Upper lobe of right lung (tissue), 1 donor: ENCODE data around the gene TMEM161A. TPM values are rescaled to one million over a fixed set of nuclear protein-coding genes. Genes with fewer than 3 reads are reported as not detected.

Experiments
- ATAC-seq: fragments of 200-7000 bp; cut with Tn5 transposase; one replicate; pipeline ENCODE4 v1.9.1; 2020; ENCODE audit warnings: mild to moderate bottlenecking, moderate library complexity
- DNase-seq: peaks from one replicate; pipeline ENCODE4 v3.0.0-alpha.2; 2020
- H3K27ac ChIP-seq: fragments of 200-600 bp; one replicate; pipeline ENCODE4 v1.8.0; 2022
- H3K27me3 ChIP-seq: fragments of 200-600 bp; one replicate; pipeline ENCODE4 v1.8.0; 2022; ENCODE audit warnings: mild to moderate bottlenecking
- H3K36me3 ChIP-seq: fragments of 200-600 bp; one replicate; pipeline ENCODE4 v1.8.0; 2022
- H3K4me1 ChIP-seq: fragments of 200-600 bp; one replicate; pipeline ENCODE4 v1.8.0; 2022
- H3K4me3 ChIP-seq: fragments of 200-600 bp; one replicate; pipeline ENCODE4 v1.8.0; 2022; ENCODE audit warnings: mild to moderate bottlenecking
- H3K9me3 ChIP-seq: fragments of 200-600 bp; one replicate; pipeline ENCODE4 v1.8.0; 2022
- CTCF ChIP-seq: fragments of 200-600 bp; IDR thresholded peaks from one replicate; pipeline ENCODE4 v1.8.0; 2022; ENCODE audit warnings: antibody characterized with exemption
- intact Hi-C: fragments of 100-400 bp; cut with DNase I; formaldehyde crosslinking; loops from one replicate; pipeline ENCODE4 v1.11.0; 2022
- total RNA-seq: library from RNA; stranded (reverse); fragmentation: NEBNext Ultra II Directional; extraction: Animal tissue kit (Norgen Biotek cat#: 25700); gene quantifications from one replicate; pipeline ENCODE4 v1.2.1, GENCODE V29; 2021
- donor health status: DM: no; HTN: yes; CAD: no; lungs with severe emphysema.

TMEM161A gene
- total RNA-seq, 1 donor from 2014 or later = 31.0 TPM

GRCh38 chr19:19074196-19074882 lies 63.9 kb downstream of the TMEM161A start:
- Histone ChIP-seq H3K27ac (no peak overlapping the region), H3K4me1 (peaks cover 3% of the 10 kb centered on the region), H3K27me3 (no peaks in the 10 kb centered on the region), H3K36me3 (no peaks in the 10 kb centered on the region), H3K9me3 (no peaks in the 10 kb centered on the region), H3K4me3 (no peak overlapping the region)
- no peak for TF ChIP-seq CTCF
- intact Hi-C loops = no loop called here
- DNase-seq (no peak), ATAC-seq (no peak)

GRCh38 chr19:19071897-19072296 lies 66.4 kb downstream of the TMEM161A start:
- Histone ChIP-seq H3K27me3 (no peaks in the 10 kb centered on the region), H3K27ac (no peak overlapping the region), H3K9me3 (no peaks in the 10 kb centered on the region), H3K36me3 (no peaks in the 10 kb centered on the region), H3K4me1 (peaks cover 12% of the 10 kb centered on the region), H3K4me3 (no peak overlapping the region)
- TF ChIP-seq CTCF = no peak
- intact Hi-C loops = no loop called here
- DNase-seq = no peak
- no peak for ATAC-seq

Other genes with a start within 250 kb of the TMEM161A start
- not detected for gene CERS1, start 242.3 kb downstream of the TMEM161A start, total RNA-seq
- 141 TPM for gene COPE, start 219.1 kb downstream of the TMEM161A start, total RNA-seq
- 45.9 TPM for gene DDX49, start 218.8 kb downstream of the TMEM161A start, total RNA-seq
- 29.3 TPM for gene HOMER3, start 197.3 kb downstream of the TMEM161A start, total RNA-seq
- 75.6 TPM for gene SUGP2, start 105.0 kb downstream of the TMEM161A start, total RNA-seq
- gene ARMC6, start 104.9 kb downstream of the TMEM161A start, total RNA-seq = 21.7 TPM
- 12.7 TPM for gene SLC25A42, start 74.5 kb downstream of the TMEM161A start, total RNA-seq
- gene MEF2B, start 31.8 kb upstream of the TMEM161A start, total RNA-seq = 1.4 TPM
- 24.8 TPM for gene BORCS8, start 53.7 kb upstream of the TMEM161A start, total RNA-seq
- gene RFXANK, start 53.8 kb upstream of the TMEM161A start, total RNA-seq = 66.8 TPM
- 12.6 TPM for gene NR2C2AP, start 64.9 kb upstream of the TMEM161A start, total RNA-seq
- gene NCAN, start 73.5 kb upstream of the TMEM161A start, total RNA-seq = not detected
- gene TM6SF2, start 134.8 kb upstream of the TMEM161A start, total RNA-seq = 1.4 TPM
- 40.1 TPM for gene SUGP1, start 182.0 kb upstream of the TMEM161A start, total RNA-seq
- gene MAU2, start 182.4 kb upstream of the TMEM161A start, total RNA-seq = 60.5 TPM